Panc1 (cell line): ENCODE data around the gene PAPPA. TPM values are rescaled to one million over a fixed set of nuclear protein-coding genes. Genes with fewer than 3 reads are reported as not detected.

Experiments
- ATAC-seq: fragments of 200-7000 bp; cut with Tn5 transposase; 2 replicates; pipeline ENCODE4 v1.9.1; 2020; ENCODE audit warnings: mild to moderate bottlenecking, moderate library complexity
- BruUV-seq: library from RNA; stranded (reverse); fragments of 400-500 nt; replicated peaks from 2 replicates; lab custom pipeline; 2021; lab: Mats Ljungman, UMichigan
- CTCF ChIA-PET: fragments of 300-600 bp; sonication (Branson Sonifier 250); formaldehyde crosslinking; loops from one replicate; lab custom pipeline; 2022; ENCODE audit warnings: antibody characterized with exemption; lab: Charles Lee
- POLR2A ChIA-PET: fragments of 300-600 bp; sonication (Branson Sonifier 250); formaldehyde crosslinking; loops from one replicate; lab custom pipeline; 2022; ENCODE audit warnings: antibody characterized with exemption; lab: Charles Lee
- DNase-seq: peaks from one replicate; pipeline ENCODE4 v3.0.0-alpha.2; 2010; ENCODE audit warnings: low read depth, low spot score
- H3K27ac ChIP-seq: 2 replicates; pipeline ENCODE4 v1.5.1; 2011; ENCODE audit warnings: mild to moderate bottlenecking, low read length, inconsistent platforms
- H3K27me3 ChIP-seq: fragments of 200-500 bp; sonication (Bioruptor generic); 2 replicates; pipeline ENCODE4 v1.6.0; 2014; ENCODE audit warnings: low read length, inconsistent platforms; ENCODE audit not compliant: control insufficient read depth, insufficient read depth
- H3K36me3 ChIP-seq: fragments of 200-500 bp; sonication (Bioruptor generic); 2 replicates; pipeline ENCODE4 v1.5.1; 2014; ENCODE audit warnings: inconsistent platforms, mild to moderate bottlenecking, low read length, moderate library complexity; ENCODE audit not compliant: control insufficient read depth, insufficient read depth
- H3K4me1 ChIP-seq: 2 replicates; pipeline ENCODE4 v1.5.1; 2011; ENCODE audit warnings: inconsistent platforms, mild to moderate bottlenecking, low read length, moderate library complexity; ENCODE audit not compliant: control insufficient read depth, insufficient read depth
- H3K4me3 ChIP-seq, 2 experiments: 2 replicates each; pipeline ENCODE4 v1.5.1; 2011 to 2012; ENCODE audit warnings: low read depth in 2 of 2, low read length in 2 of 2, mild to moderate bottlenecking in 2 of 2, inconsistent platforms in 1 of 2, moderate library complexity in 1 of 2
- H3K9me3 ChIP-seq: fragments of 200-500 bp; sonication (Bioruptor generic); 2 replicates; pipeline ENCODE4 v1.5.1; 2014; ENCODE audit warnings: low read depth, mild to moderate bottlenecking, inconsistent platforms, low read length, moderate library complexity; ENCODE audit not compliant: control insufficient read depth, insufficient read depth
- CTCF ChIP-seq: fragments of 450-650 bp; IDR thresholded peaks from 2 replicates; pipeline ENCODE4 v1.5.1; 2017; ENCODE audit warnings: mild to moderate bottlenecking
- POLR2AphosphoS5 ChIP-seq: IDR thresholded peaks from 2 replicates; pipeline ENCODE4 v1.6.1; 2012; ENCODE audit warnings: mild to moderate bottlenecking, low read depth, low read length, moderate library complexity
- REST ChIP-seq, 2 experiments: IDR thresholded peaks; 2 replicates each; pipeline ENCODE4 v1.6.1; 2011 to 2012; ENCODE audit warnings: low read depth in 2 of 2, control low read depth in 1 of 2, low read length in 1 of 2, mild to moderate bottlenecking in 1 of 2, moderate library complexity in 1 of 2; ENCODE audit not compliant: insufficient read depth in 1 of 2
- SIN3A ChIP-seq: IDR thresholded peaks from 2 replicates; pipeline ENCODE4 v1.6.1; 2012; ENCODE audit warnings: low read depth, mild to moderate bottlenecking, low read length, moderate library complexity, borderline replicate concordance; ENCODE audit not compliant: insufficient read depth
- TCF7L2 ChIP-seq: IDR thresholded peaks from 2 replicates; pipeline ENCODE4 v1.6.1; 2011; ENCODE audit warnings: mild to moderate bottlenecking, low read depth, low read length, inconsistent platforms
- in situ Hi-C: cut with HindIII; loops from 2 replicates; pipeline ENCODE4 v1.10.0; 2016; ENCODE audit warnings: low sequenced_read_pairs, low pct_unique_long_range_greater_than_20kb
- intact Hi-C: fragments of 100-400 bp; cut with micrococcal nuclease; formaldehyde crosslinking; loops from one replicate; pipeline ENCODE4 v1.10.0; 2022; ENCODE audit not compliant: unreplicated experiment
- total RNA-seq: library from RNA; stranded (reverse); gene quantifications from one replicate; pipeline ENCODE4 v1.2.1, GENCODE V29; 2021; ENCODE audit not compliant: unreplicated experiment

The PAPPA gene
- total RNA-seq, 1 experiment from 2014 or later, result 1.2 TPM

DNA sequence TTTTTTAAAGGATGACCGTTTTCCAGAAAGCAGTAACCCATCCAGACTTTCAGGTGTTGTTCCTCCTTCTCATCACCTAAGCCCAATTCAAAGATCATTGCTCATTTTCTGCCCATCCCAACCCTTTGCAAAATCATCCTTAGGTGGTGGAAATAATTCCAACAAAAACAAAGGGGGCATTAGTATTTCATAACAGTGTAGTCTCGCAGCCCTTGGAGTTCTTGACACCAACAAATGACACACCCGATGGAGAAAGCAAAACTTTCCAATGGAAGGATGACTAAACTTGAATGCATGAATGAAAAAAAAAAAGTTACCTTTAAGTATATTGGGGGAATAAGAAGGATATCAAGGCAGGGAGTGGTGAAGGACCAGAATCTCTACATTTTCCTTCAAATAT, 117.0 kb downstream of the PAPPA start:
- in situ Hi-C loops, result no loop called here
- BruUV-seq, result no TSS peak
- no peaks in the 10 kb centered on the region for H3K36me3 ChIP-seq

DNA sequence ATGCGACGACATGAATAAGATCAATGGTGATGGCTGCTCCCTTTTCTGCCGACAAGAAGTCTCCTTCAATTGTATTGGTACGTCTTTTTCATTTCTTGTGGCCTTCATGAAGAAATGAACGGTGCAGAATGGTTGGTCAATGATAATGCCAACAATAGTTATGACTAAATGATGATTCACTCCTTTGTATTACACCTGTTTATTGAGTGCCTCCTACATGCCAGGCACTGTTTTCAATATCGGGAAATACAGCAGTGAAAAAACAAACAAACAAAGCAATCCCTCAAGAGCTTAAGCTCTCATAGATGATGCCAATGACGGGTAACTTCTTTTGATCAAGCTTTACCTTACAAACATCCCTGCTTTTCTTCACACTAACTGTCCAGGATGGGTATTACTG, 117.7 kb downstream of the PAPPA start:
- POLR2A ChIA-PET, result no interaction called here
- CTCF ChIA-PET, result no interaction called here
- Histone ChIP-seq H3K4me1 (no peaks in the 10 kb centered on the region), H3K27ac (no peak overlapping the region), H3K27me3 (no peaks in the 10 kb centered on the region), H3K9me3 (no peaks in the 10 kb centered on the region), H3K36me3 (no peaks in the 10 kb centered on the region), H3K4me3 (no peak overlapping the region)
- in situ Hi-C loops, result no loop called here
- DNase-seq, result no peak
- TF ChIP-seq CTCF (no peak), REST (IDR thresholded peaks at IDR 0.05; ENCODE audit: insufficient read depth in 1 of 2, low read depth in 2 of 2, low read length in 1 of 2) (no peak), POLR2AphosphoS5 (no peak), TCF7L2 (no peak), SIN3A (no peak)
- ATAC-seq, result no peak
- intact Hi-C loops, result no loop called here
- BruUV-seq, result no TSS peak

More for the DNA sequence above, 117.0 kb downstream of the PAPPA start:
- DNase-seq, result no peak
- no peak overlapping the region for H3K4me3 ChIP-seq
- ChIA-PET POLR2A (no interaction called here), CTCF (no interaction called here)
- no peaks in the 10 kb centered on the region for H3K27me3 ChIP-seq
- intact Hi-C loops, result no loop called here
- no peaks in the 10 kb centered on the region for H3K9me3 ChIP-seq
- no peak for TF ChIP-seq CTCF
- no peak for TF ChIP-seq REST (IDR thresholded peaks at IDR 0.05; ENCODE audit: insufficient read depth in 1 of 2, low read depth in 2 of 2, low read length in 1 of 2)
- no peak for TF ChIP-seq POLR2AphosphoS5
- TF ChIP-seq SIN3A, result no peak
- TF ChIP-seq TCF7L2, result no peak
- no peak overlapping the region for H3K27ac ChIP-seq
- no peaks in the 10 kb centered on the region for H3K4me1 ChIP-seq
- ATAC-seq, result no peak
